SU-DHL-6 (cell line): ENCODE results near the gene ST6GALNAC3.

ENCODE experiments used
- CTCF ChIP-seq: fragments of 200-600 bp; sonication (generic); IDR thresholded peaks from one replicate; pipeline ENCODE4 v1.5.1; 2017; ENCODE audit warnings: antibody characterized with exemption, mild to moderate bottlenecking, low read length, moderate library complexity; ENCODE audit not compliant: insufficient read depth, poor library complexity, severe bottlenecking
- EZH2phosphoT487 ChIP-seq: fragments of 200-600 bp; sonication (generic), shearing (Covaris generic); conservative IDR thresholded peaks from 2 replicates; pipeline ENCODE4 v1.6.1; 2018; ENCODE audit warnings: mild to moderate bottlenecking, antibody characterized with exemption, low read length, moderate library complexity, mixed read lengths

- TF ChIP-seq CTCF: no peak
- no peak for TF ChIP-seq EZH2phosphoT487
These were observed 150.2 kb downstream of the ST6GALNAC3 start for GRCh38 chr1:76224752-76225151.
